HG03571 (cell line): Measurements from ENCODE around the gene CYB5D1.
"Not testable (repeated sequence)": the region's sequence is repeated elsewhere in the genome, so short reads cannot be mapped to it uniquely, and the experiment has no call there.

ENCODE experiments used
- ATAC-seq: cut with Tn5 transposase; IDR thresholded peaks from one replicate; pipeline ENCODE4 v1.9.1; 2021; ENCODE audit not compliant: unreplicated experiment

The CYB5D1 gene

DNA sequence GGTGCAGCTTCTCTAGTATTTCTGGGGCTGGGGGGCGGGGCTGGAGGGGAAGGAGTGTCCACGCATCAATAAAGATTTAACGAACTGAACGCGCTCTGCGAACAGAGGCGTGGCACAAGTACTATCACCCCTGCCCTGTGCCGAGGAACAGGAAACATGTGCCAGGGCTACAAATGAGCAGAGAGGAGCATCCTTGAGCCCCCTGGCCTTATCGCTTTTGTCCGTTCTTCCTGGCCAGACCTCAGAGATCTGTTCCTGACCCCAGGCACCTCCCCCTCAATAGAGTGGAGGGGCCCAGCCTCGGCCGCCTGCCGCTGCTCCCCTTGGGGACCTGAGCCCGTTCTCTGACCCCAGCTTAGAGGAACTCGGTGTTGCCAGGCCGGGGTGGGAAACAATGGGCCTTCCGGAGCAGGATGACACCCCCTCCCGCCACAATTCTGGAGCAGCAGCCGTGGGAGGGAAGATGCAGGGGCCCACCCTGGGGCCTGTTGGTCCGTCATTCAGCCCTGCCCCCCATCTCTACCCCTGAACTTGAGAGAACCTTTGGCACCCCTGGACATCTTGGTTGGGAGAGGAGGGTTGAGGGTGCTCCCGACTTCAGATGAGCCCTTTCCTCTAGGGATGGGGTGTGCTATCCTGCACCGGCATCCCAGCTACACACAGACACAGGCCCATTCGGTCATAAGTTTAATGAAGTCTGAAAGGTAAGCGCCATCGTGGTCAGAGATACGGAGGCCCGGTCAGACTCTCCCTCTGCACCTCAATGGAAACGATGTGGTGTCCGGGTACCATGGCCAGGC, 1.6 kb upstream of the CYB5D1 start:
- ATAC-seq, result no peak

DNA sequence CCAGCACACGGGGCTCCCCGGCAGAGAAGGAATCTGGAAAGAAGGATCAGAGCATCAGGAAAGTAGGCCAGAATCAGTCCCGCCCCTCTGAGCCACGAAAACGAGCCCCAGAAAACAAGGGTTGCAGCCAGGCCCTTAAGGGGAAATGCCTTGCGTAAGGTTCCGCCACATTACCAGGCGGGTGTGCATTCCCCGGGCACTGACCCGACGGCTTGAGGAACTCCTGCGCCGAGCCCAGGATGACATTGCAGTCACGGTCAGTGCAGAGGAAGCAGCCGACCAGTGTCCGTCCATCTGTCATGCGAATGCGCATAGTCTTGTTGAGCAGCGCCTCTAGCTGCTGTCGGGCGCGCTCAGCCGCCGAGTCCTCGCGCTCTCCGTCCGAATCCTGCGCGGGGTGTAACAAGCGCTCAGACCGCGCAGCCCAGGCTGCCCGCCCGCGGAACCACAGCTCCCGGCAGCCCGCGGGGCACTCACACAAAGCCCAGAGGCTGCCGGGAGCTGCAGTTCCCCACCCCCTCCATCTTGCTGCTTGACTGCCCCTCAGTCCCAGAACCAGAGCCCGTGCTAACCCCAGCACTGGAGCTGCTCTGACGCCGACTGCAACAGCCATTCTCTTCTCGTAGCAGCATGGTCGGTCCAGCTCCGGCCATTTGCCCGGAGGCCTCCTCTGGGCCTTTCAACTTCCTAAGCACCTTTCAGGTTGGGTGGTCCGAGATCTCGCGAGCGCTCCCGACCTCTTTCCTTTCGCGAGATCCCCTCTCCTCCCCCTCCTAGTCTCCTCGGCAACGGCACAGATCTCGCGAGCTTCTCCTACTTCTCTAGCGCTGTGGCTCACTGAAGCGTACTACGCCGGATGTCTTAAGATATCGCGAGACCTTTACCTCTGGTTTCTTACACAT, 741 bp upstream of the CYB5D1 start, which contains the start of gene NAA38:
Gene NAA38, minus strand, starts transcription at position 749 of the 902 bp plus-strand sequence. Its CDS starts 96 bp downstream, at position 653.
- ATAC-seq, result peak; percentile 63

DNA sequence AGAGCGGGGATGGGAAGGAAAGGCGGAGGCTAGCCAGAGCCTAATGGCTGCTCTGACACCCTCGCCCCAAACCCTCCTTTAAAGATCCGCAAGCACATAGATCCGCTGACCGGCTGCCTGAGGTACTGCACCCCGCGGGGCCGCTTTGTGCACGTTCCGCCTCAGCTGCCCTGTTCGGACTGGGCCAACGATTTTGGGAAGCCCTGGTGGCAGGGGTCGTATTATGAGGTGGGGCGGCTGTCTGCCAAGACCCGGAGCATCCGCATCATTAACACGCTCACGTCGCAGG, 663 bp downstream of the CYB5D1 start:
- ATAC-seq, result no peak

DNA sequence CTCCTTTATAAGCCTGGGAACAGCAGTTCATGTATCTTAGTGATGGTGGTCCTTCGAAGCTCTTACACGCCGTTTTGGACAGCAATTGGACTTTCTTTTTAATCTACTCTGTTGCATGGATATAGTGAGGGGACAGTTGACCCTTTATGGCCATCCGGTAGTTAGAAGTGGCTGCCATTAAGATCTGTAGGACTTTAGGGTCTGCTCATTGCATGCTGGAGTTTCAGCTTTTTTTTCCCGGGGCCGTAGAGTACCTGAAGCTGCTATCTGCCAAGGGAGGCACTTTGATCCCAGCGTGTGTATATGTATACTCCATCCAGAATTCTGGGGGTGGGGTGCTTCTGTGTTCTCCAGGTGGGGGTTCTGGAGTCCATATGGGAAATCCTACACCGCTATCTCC, 1.2 kb downstream of the CYB5D1 start:
- no peak for ATAC-seq

DNA sequence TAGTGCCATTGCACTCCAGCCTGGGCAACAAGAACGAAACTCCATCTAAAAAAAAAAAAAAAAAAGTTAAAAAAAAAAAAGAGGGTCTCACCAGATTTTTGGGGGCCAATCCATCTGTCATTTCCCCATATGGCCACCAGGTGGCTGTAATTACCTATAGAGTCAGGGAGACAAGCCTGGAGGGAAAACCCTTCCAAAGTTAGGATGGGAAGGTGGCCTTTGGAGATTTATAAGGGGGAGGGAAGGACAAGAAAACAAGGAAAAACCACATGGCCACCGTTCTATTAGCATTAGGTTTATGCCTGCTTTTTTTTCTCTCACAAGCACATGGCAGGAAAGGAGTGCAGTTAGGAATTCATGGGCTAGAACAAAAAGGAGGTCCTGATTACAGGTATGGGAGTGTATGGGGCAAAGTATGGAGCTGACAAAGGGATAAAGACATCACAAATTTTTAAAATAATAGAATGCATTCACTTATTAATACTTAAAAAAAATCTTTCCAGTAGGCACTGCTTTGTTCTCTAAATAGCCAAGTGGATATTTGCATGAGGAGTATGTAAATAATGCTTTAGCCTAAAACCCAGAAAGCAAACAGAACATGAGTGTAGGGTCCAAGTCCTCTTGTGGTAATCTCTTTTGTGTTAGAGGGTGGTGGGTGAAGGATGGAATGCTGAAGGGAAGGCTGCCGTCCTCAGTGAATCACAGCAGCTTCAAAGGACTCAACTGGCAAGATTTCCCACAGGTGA, 5.1 kb downstream of the CYB5D1 start:
- ATAC-seq, result no peak

DNA sequence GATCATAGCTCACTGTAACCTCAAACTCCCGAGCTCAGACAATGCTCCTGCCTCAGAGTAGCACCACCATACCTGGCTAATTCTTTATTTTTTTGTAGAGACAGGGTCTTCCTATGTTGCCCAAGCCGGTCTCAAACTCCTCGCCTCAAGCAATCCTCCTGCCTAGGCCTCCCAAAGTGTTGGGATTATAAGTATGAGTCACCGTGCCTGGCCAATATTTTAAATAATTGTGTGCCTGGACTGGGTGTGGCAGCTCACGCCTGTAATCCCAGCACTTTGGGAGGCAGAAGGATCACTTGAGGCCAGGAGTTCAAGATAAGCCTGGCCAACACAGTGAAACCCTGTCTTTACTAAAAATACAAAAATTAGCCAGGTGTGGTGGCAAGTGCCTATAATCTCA, 6.6 kb downstream of the CYB5D1 start:
- not testable (repeated sequence) for ATAC-seq

DNA sequence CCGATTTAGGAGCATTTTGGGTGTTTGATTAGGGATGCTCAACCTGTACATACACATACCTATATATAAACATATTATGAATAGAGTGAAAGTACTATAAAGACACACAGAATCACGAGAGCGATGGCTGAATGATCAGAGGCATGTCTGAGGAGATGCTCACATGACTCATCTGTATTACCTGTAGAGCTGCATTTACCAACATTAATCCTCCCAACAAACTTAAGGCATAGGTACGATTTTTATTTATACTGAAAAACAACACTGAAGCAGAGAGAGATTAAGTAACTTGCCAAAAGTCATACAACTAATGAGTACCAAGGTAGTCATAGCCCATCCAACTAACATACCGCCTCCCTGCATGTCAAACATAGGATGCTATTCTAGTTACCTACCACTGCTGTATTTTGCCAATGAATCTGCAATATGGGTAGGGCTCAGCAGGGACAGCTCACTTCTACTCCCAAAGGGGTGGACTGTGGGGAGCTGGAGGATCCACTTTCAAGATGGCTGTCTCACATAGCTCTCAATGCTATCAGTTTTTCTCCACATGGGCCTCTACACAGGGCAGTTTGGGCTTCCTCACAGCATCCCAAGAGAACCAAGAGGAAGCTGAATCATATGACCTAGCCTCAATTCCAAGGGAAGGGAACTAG, 7.3 kb downstream of the CYB5D1 start:
- no peak for ATAC-seq

DNA sequence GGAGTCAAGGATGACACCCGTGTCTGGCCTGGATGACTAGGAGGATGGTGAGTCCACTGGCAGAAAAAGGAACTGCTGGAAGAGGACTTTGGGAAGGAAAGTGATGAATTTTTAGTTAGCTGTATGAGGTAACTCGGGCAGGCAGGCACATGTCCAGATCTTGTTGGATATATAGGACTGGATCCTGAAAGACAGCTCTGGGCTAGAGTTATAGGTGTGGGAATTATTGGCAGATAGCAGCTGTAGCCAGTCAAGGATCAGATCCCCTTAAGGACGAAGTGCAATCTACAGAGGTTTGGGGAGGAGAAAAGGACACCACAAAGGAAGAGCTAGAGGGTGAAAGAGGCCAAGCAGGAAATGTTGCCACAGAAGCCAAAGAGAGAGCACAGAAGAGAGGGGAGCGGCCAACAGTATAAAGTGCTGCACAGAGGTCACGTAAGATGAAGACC, 10.1 kb downstream of the CYB5D1 start:
- ATAC-seq, result no peak

DNA sequence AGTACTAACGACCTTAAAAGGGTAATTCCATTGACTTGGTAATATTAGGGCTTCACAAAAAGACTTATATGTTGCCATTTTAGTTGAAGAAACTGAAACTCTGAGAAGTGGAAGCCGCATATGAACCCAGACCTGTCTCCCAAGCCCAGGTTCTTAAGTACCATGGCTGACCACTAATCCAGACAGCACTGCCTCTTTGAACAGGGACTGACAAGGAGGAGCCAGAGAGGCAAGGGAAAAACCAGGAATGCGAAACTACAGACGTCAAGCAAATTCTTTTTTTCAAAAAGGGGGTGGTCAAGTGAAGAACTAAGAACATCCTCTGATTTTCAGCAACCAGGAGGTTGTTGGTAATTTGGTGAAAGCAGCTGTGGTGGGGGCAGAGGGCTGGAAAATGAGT, 15.2 kb downstream of the CYB5D1 start:
- no peak for ATAC-seq

DNA sequence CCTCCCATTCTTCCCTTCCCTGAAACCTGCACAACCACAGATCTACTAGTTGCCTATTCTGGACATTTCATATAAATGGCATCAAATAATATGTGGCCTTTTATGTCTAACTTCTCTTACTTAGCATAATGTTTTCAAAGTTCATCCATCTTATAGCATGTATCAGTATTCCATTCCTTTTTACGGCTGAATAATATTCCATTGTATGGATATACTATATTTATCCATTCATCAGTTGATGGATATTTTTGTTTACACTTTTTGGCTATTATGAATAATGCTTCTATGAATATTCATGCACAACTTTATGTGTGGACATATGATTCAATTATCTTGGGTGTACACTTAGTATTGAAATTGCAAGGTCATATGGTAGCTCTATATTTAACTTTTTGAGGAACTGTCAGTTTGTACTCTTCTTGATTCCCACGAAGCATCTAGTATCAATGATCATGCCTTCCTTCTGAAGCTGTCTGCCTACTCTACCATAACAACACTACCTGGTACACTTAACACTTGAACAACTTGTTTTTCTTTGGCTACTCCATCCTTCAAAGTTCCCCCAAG, 18.1 kb downstream of the CYB5D1 start:
- ATAC-seq, result no peak

DNA sequence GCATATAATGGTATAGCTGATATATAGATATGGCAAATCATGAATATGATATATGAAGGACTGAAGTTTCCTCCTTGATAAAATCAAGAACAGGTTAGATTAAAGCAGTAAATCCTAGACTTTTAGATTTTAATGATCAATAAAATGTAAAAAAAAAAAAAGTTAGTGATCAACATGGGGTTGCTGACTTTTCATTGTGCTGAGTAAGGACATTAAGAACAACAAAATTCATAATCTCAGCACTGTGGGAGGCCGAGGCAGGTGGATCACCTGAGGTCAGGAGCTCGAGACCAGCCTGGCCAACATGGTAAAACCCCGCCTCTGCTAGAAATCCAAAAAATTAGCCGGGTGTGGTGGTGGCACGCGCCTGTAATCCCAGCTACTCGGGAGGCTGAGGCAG, 20.4 kb downstream of the CYB5D1 start:
- no peak for ATAC-seq

DNA sequence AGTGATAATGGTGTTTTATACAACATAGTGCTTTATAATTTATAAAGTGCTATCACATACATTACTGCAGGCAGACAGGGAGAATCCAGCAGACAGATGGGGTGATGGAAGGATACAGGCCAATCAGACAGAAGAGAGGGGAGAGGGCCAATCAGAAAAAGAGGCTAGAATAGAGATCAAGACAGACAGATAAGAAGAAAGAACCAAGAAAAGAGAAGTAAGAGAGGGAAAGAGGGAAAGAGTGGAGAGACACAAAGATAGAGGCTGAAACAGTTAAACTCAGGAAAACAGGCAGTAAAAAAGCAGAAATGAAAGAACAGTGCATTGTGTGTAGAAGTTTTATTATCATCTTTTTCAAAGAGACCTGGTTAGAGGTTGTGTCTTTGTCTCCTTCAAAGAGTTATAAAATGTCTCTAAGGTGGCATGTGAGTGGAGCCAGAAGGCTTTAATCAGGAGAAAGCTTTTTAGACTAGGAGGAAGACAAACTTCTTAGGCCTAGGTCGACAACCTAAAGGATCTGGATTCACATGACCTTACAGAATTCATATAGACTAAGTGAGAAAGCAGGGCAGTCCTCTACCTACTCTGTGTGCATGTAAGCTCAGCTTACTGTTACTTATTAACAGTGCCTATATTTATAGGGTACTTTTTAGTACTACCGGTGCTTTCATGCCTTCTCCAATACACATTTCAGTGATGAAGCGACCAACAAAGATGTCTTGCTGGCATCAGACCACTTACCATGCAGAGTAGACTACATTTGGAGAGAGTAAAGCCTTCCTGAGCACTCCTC, 22.5 kb downstream of the CYB5D1 start:
- no peak for ATAC-seq

DNA sequence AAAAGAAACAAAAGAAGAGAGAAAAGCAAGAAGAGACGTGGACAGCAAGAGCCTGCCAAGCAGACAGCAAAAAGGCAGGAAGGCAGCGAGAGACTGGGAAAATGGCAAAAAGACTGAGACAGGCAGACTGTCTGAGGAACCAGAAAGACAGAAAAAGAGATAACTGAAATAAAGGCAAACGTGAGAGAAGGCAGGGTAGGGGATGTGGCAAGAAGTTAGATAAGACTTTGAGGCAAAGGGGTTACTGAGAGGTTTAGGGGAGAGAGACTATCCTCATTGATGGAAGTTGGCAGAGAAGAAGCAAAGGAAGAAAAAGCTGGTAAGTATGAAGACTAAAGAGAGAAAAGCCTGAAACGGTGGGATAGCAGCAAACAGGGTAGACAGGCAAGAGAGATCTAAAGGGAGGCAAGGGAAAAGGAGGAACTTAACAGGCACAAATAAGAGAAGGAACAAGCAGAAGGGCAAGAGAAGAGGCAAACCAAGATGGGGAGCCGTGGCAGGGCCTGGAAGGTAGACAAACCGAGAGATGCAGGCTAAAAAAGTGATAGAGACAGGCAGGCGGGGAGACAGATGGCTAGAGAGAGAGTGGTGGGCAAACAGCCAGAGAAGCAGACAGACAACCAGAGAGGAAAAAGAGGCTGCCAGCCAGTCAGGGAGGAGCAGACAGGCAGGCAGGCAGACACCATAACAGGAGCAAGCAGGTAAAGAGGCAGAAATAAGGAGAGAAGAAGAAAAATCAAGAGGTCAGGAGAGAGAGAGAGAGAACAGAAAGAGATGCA, 23.7 kb downstream of the CYB5D1 start:
- ATAC-seq, result no peak

DNA sequence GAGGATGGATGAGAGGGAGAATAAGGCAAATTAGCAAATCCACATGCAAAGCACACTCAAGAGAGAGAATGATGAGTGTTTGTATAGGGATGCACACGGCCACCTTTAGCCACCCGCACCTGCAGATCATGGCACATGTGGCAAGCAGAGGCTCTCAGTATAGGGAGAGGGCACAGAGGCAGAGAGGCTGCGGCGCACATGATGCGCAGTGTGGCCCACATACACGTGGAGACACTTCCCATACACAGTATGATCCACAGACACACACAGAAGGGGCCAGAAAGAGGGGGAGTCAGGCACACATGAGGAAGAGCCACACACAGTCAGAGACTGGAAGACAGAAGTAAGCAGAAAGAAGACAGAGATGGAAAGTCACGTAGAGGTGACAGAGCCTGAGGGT, 24.3 kb downstream of the CYB5D1 start:
- ATAC-seq, result no peak

DNA sequence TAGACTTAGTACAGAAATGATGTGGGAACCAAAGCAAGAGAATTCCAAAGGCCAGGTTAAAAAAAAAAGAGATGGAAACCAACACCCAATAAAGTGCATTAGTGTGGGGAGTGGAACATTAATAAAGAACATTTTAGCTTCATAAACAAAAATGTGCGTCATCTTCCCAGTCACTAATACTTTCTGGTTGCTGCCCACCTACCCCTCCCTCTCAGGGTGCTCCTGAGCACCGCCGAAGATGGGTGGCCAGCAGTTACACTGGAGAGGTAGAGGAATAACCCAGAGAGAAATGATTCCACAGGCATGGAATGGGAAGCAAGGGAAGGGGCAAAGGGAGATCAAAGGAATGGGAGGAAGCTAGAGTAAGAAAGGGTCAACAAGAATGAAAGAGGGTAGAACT, 24.8 kb downstream of the CYB5D1 start:
- no peak for ATAC-seq

DNA sequence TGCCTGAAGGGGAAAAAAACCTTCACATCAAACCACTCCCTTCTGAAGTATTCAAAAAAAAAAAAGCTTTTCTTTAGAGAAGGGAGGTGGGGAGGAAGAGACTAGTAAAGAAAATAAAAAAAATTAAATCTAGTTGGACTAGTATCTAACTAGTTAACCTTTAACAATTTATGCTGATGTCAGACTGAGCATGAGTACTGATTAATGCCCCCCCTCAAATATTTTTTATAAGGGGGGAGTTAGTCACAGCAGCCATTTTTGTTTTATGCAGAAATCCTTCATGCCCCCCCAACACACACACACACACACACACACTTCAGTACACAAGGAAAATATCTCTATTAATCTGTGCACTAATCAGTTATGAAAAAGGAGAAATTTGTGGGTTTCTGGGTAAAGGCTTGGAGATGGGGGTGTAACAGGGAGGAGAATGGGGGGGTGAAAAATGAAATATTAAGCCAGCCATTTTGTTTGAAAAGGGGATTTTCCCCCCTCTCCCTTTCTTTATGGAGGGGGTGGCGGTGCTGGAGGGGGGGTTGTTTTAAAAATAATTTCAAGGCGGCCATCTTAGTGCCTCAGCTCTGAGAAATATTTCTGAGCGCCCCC, 26.1 kb downstream of the CYB5D1 start:
- no peak for ATAC-seq

DNA sequence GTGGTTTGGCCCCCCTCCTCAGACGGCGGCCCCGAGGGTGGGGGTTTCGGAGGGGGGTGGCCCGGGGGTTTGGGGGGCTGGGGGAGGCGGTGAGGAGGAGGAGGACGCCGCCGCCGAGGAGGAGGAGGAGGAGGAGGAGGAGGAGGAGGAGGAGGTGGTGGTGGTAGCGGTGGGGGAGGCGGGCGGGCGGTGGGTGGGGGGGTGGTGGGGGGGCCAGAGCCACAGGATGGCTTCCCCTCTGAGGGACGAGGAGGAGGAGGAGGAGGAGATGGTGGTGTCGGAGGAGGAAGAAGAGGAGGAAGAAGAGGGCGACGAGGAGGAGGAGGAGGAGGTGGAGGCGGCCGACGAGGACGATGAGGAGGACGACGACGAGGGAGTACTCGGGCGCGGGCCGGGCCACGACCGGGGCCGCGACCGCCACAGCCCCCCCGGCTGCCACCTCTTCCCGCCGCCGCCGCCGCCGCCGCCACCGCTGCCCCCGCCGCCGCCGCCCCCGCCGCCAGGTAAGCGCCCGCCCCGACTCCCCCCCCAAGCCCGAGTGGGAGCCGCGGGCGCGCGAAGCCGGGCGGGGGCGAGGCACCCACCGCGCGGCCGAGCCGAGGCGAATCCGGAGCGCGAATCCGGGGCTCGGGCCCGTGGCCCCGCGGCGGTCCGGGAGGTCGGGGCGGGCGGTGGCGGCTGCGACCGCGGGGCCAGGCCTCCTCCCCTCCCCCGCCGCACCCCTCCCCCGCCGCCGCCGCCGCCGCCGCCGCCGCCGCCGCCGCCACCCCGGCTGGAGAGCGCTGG, 27.0 kb downstream of the CYB5D1 start:
- no peak for ATAC-seq
